ENCODE data around the gene SNAP25.

DNA sequence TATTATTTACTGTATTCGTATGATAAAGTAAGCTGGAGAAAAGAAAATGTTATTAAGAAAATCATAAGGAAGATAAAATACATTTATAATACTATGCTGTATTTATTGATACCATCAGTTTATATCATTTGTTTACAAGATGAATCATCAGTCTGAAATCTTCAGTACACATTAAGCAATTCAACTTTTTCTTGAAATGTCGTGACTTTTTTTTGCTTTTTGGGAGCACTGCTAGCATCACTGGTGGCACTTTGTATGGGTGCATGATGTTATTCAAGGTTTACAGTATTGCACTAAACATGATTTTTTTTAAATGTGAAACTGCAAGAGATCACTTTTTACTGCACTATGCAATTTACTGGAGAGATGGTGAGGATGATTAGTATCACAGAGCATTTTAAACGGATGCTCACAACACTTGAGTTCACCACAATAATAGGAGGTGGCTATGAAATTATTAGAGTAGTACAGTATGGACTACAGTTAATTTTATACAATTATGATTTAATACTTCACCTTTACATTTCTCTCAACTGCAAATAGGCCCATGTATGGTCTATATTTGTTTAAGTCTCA lies 85.9 kb downstream of the SNAP25 start:
- TF ChIP-seq POLR2A (IDR thresholded peaks at IDR 0.05; ENCODE audit: low read length) = no peak
- TF ChIP-seq GATA1 (IDR thresholded peaks at IDR 0.05; ENCODE audit: low read depth, low read length) = no peak

Measured in erythroblast (primary cell).